ENCODE data around the gene PRDM15. TPM values are rescaled to one million over a fixed set of nuclear protein-coding genes. Genes with fewer than 3 reads are reported as not detected.

Gene PRDM15
- polyA plus RNA-seq, 1 donor (not counting 4 experiments of a cell fraction or from before 2014, with no cell fraction given): 5.2 TPM

DNA sequence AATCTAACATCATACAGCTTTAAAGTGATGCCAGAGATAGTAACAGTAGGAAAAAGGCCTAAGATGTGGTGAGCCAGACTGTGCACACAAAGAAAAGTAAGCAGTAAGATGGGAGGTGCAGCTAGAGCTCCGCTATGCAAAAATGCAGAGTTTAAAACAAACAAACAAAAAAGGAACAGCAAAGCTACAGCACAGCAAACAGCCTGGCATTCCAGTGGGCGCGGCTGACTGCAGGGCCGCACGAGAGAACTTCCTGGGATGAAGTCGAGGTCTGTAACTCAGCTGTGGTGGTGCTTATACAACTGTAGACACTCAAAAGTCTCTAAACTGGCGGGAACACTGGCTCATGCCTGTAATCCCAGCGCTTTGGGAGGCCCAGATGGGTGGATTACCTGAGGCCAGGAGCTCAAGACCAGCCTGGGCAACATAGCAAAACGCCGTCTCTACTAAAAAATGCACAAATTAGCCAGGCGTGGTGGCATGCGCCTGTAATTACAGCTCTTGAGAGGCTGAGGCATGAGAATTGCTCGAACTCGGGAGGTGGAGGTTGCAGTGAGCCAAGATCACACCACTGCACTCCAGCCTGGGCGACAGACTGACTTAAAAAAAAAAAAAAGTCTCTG, 30.1 kb downstream of the PRDM15 start:
- FAIRE-seq: no peak
- H3K27ac ChIP-seq (ENCODE audit: control insufficient read depth, insufficient read depth, low read length): no peak overlapping the region

GRCh38 chr21:41848533-41848932, 30.6 kb downstream of the PRDM15 start:
- Histone ChIP-seq H3K79me2 (ENCODE audit: control insufficient read depth, insufficient read depth, low read length) (no peaks in the 10 kb centered on the region), H3K9ac (ENCODE audit: control insufficient read depth, extremely low read depth, insufficient read depth, low read length) (no peak overlapping the region)
- TF ChIP-seq EZH2 (IDR thresholded peaks at IDR 0.05; ENCODE audit: low read length) (no peak), CTCF (optimal IDR thresholded peaks at IDR 0.05 in 1 of 3, IDR thresholded peaks at IDR 0.05 in 1 of 3, conservative IDR thresholded peaks at IDR 0.05 in 1 of 3; ENCODE audit: extremely low read depth in 1 of 3, insufficient read depth in 2 of 3, low read length in 3 of 3) (no peak)

More for the DNA sequence above, 30.1 kb downstream of the PRDM15 start:
- H3K27me3 ChIP-seq (ENCODE audit: control insufficient read depth, extremely low read depth, insufficient read depth, low read length): no peaks in the 10 kb centered on the region
- H3K4me2 ChIP-seq (ENCODE audit: control insufficient read depth, extremely low read depth, insufficient read depth, low read depth, low read length): no peak overlapping the region
- no peak overlapping the region for H2AFZ ChIP-seq (ENCODE audit: control insufficient read depth, low read length)
- DNase-seq (ENCODE audit: low read depth, low spot score): no peak
- no peak overlapping the region for H3K9ac ChIP-seq (ENCODE audit: control insufficient read depth, extremely low read depth, insufficient read depth, low read length)
- H3K9me1 ChIP-seq (ENCODE audit: control insufficient read depth, extremely low read depth, insufficient read depth, low read length): no peaks in the 10 kb centered on the region
- no peak overlapping the region for H3K4me3 ChIP-seq (ENCODE audit: control insufficient read depth in 2 of 3, extremely low read depth in 1 of 3, insufficient read depth in 2 of 3, low read depth in 1 of 3, low read length in 3 of 3)
- dilution Hi-C loops (cut with MboI; ENCODE audit: extremely low pct_ligation_motif_present, low sequenced_read_pairs): no loop called here
- no peaks in the 10 kb centered on the region for H3K9me3 ChIP-seq (ENCODE audit: control insufficient read depth, low read depth, low read length)
- peaks cover 10 to 14% of the 10 kb centered on the region in 2 experiments for H3K36me3 ChIP-seq (ENCODE audit: control insufficient read depth in 2 of 2, extremely low read depth in 1 of 2, insufficient read depth in 2 of 2, low read length in 2 of 2)
- no peaks in the 10 kb centered on the region for H3K79me2 ChIP-seq (ENCODE audit: control insufficient read depth, insufficient read depth, low read length)
- H3K4me1 ChIP-seq (ENCODE audit: control insufficient read depth, extremely low read depth, insufficient read depth, low read length): no peaks in the 10 kb centered on the region
- TF ChIP-seq CTCF (optimal IDR thresholded peaks at IDR 0.05 in 1 of 3, IDR thresholded peaks at IDR 0.05 in 1 of 3, conservative IDR thresholded peaks at IDR 0.05 in 1 of 3; ENCODE audit: extremely low read depth in 1 of 3, insufficient read depth in 2 of 3, low read length in 3 of 3) (no peak), EZH2 (IDR thresholded peaks at IDR 0.05; ENCODE audit: low read length) (no peak)
- H4K20me1 ChIP-seq (ENCODE audit: control insufficient read depth, extremely low read depth, insufficient read depth, low read length): no peaks in the 10 kb centered on the region

More at GRCh38 chr21:41848533-41848932, 30.6 kb downstream of the PRDM15 start:
- Histone ChIP-seq H3K9me1 (ENCODE audit: control insufficient read depth, extremely low read depth, insufficient read depth, low read length) (no peaks in the 10 kb centered on the region), H3K4me3 (ENCODE audit: control insufficient read depth in 2 of 3, extremely low read depth in 1 of 3, insufficient read depth in 2 of 3, low read depth in 1 of 3, low read length in 3 of 3) (no peak overlapping the region), H2AFZ (ENCODE audit: control insufficient read depth, low read length) (no peak overlapping the region), H3K4me2 (ENCODE audit: control insufficient read depth, extremely low read depth, insufficient read depth, low read depth, low read length) (no peak overlapping the region), H3K9me3 (ENCODE audit: control insufficient read depth, low read depth, low read length) (no peaks in the 10 kb centered on the region), H3K27me3 (ENCODE audit: control insufficient read depth, extremely low read depth, insufficient read depth, low read length) (no peaks in the 10 kb centered on the region), H4K20me1 (ENCODE audit: control insufficient read depth, extremely low read depth, insufficient read depth, low read length) (no peaks in the 10 kb centered on the region), H3K36me3 (ENCODE audit: control insufficient read depth in 2 of 2, extremely low read depth in 1 of 2, insufficient read depth in 2 of 2, low read length in 2 of 2) (peaks cover 7 to 12% of the 10 kb centered on the region in 2 experiments), H3K4me1 (ENCODE audit: control insufficient read depth, extremely low read depth, insufficient read depth, low read length) (no peaks in the 10 kb centered on the region), H3K27ac (ENCODE audit: control insufficient read depth, insufficient read depth, low read length) (no peak overlapping the region)
- dilution Hi-C loops (cut with MboI; ENCODE audit: extremely low pct_ligation_motif_present, low sequenced_read_pairs): no loop called here
- FAIRE-seq (no peak), DNase-seq (ENCODE audit: low read depth, low spot score) (no peak)
